T-cell (primary cell): ENCODE results near the gene MAGI3. TPM values are rescaled to one million over a fixed set of nuclear protein-coding genes. Genes with fewer than 3 reads are reported as not detected.

Source experiments
- ATAC-seq, 4 experiments: fragments of 200-7000 bp in 3 of 4; fragments of 150-1000 bp in 1 of 4; cut with Tn5 transposase; replicated peaks in 1 of 4; 1 replicate in 3 of 4; 2 replicates in 1 of 4; pipeline ENCODE4 v1.10.0; 2021; ENCODE audit warnings: moderate library complexity in 3 of 4, mild to moderate bottlenecking in 2 of 4, moderate number of reproducible peaks in 1 of 4
- CTCF ChIA-PET, 2 donors: fragments of 300-600 bp; sonication (Branson Sonifier 250); formaldehyde crosslinking; loops; one replicate each; lab custom pipeline; 2022; ENCODE audit warnings: antibody characterized with exemption in 2 of 2; lab: Charles Lee
- POLR2A ChIA-PET, 2 donors: fragments of 300-600 bp; sonication (Branson Sonifier 250); formaldehyde crosslinking; loops; one replicate each; lab custom pipeline; 2022; ENCODE audit warnings: antibody characterized with exemption in 2 of 2; lab: Charles Lee
- DNase-seq, 35 experiments: peaks; one replicate each; pipeline versions ENCODE4 v3.0.0 to v3.0.0-alpha.2; 2013 to 2023
- H3K27ac ChIP-seq: one replicate; pipeline ENCODE4 v1.5.1; 2013; ENCODE audit warnings: low read length
- H3K27me3 ChIP-seq, 2 experiments: replicated peaks in 1 of 2; 1 replicate in 1 of 2; 2 replicates in 1 of 2; pipeline versions ENCODE4 v1.6.1 to v1.7.0; 2013; ENCODE audit warnings: low read length in 1 of 2, mixed read lengths in 1 of 2; ENCODE audit not compliant: control insufficient read depth in 2 of 2, insufficient read depth in 2 of 2; ENCODE audit errors: extremely low read depth in 1 of 2
- H3K36me3 ChIP-seq, 2 donors: 1 replicate in 1 of 2; 2 replicates in 1 of 2; pipeline versions ENCODE4 v1.6.1 to v1.7.0; 2013; ENCODE audit warnings: low read length in 1 of 2; ENCODE audit not compliant: control insufficient read depth in 2 of 2, insufficient read depth in 1 of 2; ENCODE audit errors: extremely low read depth in 1 of 2
- H3K4me1 ChIP-seq, 2 experiments: 1 replicate in 1 of 2; 2 replicates in 1 of 2; pipeline versions ENCODE4 v1.6.1 to v1.7.0; 2013; ENCODE audit warnings: low read length in 2 of 2, mixed read lengths in 1 of 2; ENCODE audit not compliant: insufficient read depth in 2 of 2, control insufficient read depth in 1 of 2; ENCODE audit errors: extremely low read depth in 1 of 2
- H3K4me3 ChIP-seq, 2 donors: 1 replicate in 1 of 2; 2 replicates in 1 of 2; pipeline versions ENCODE4 v1.5.1 to v1.7.0; 2013; ENCODE audit warnings: mild to moderate bottlenecking in 2 of 2, low read length in 1 of 2, moderate library complexity in 1 of 2; ENCODE audit not compliant: control insufficient read depth in 1 of 2; ENCODE audit errors: extremely low read depth in 1 of 2
- H3K9me3 ChIP-seq: 2 replicates; pipeline ENCODE4 v1.7.0; 2013
- H3K27ac Mint-ChIP-seq, 2 donors: one replicate each; pipeline ENCODE4 v1.8.0; 2020 to 2021; ENCODE audit warnings: mild to moderate bottlenecking in 2 of 2, mixed read lengths in 2 of 2
- H3K27me3 Mint-ChIP-seq, 2 donors: one replicate each; pipeline ENCODE4 v1.8.0; 2021 to 2022; ENCODE audit warnings: mixed read lengths in 2 of 2
- H3K36me3 Mint-ChIP-seq: one replicate; pipeline ENCODE4 v1.8.0; 2021; ENCODE audit warnings: mixed read lengths
- H3K4me1 Mint-ChIP-seq, 3 donors: one replicate each; pipeline ENCODE4 v1.8.0; 2020 to 2022; ENCODE audit warnings: mixed read lengths in 3 of 3, mild to moderate bottlenecking in 1 of 3
- H3K4me3 Mint-ChIP-seq, 3 donors: one replicate each; pipeline ENCODE4 v1.8.0; 2020 to 2022; ENCODE audit warnings: mild to moderate bottlenecking in 3 of 3, mixed read lengths in 3 of 3, moderate library complexity in 3 of 3
- H3K9me3 Mint-ChIP-seq, 3 donors: one replicate each; pipeline ENCODE4 v1.8.0; 2020 to 2022; ENCODE audit warnings: mixed read lengths in 3 of 3
- WGBS: methylation state at CpG from one replicate; pipeline ENCODE4 v1.1.5; 2013; ENCODE audit warnings: missing lambda C conversion rate; ENCODE audit not compliant: insufficient coverage; 5-methylcytosine and 5-hydroxymethylcytosine counted together
- total RNA-seq, 35 experiments: library from RNA in 6 of 35; stranded (reverse) in 6 of 35; fragments of 120-200 nt in 1 of 35; gene quantifications; one replicate each; pipeline versions ENCODE4 v1.2.1 to v1.2.4 and lab custom pipeline; 2013 to 2026

Gene MAGI3
- total RNA-seq, 5 donors from 2014 or later (not counting 1 experiment from before 2014, with no cell fraction given) = 4.5 to 8.1 (median 5.6) TPM

DNA sequence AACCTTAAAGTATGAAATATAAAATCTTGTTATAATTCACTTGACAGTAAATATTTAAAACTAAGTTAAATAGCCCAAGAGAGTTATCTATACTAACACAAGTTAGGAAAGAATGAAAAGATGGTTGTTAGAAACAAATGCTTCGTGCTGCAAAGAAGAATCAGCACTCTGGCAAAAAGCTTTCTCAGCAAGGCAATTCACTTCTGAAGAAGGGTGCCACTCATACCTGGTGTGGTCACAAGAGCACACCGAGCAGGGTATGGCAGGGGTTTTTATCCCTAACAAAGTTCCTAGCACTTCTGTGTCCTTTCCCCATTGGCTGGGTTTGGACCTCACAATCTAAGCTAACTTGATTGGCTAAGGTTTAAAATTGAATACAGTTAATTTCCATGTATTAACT lies 121.0 kb downstream of the MAGI3 start:
- Histone ChIP-seq H3K27me3 (no peaks in the 10 kb centered on the region), H3K9me3 (peaks cover 2% of the 10 kb centered on the region), H3K4me3 (no peak overlapping the region), H3K27ac (no peak overlapping the region), H3K36me3 (no peaks in the 10 kb centered on the region), H3K4me1 (no peaks in the 10 kb centered on the region)
- Mint-ChIP-seq H3K27ac (no peak overlapping the region), H3K4me3 (no peak overlapping the region), H3K4me1 (no peaks in the 10 kb centered on the region), H3K36me3 (peaks cover 6% of the 10 kb centered on the region), H3K27me3 (no peaks in the 10 kb centered on the region), H3K9me3 (peaks cover 6 to 32% (median 19%) of the 10 kb centered on the region in 3 donors)
- 83% methylated on average over 1 of the region's 2 CpGs for WGBS
- ChIA-PET POLR2A (no interaction called here), CTCF (no interaction called here)
- no peak for DNase-seq
- no peak for ATAC-seq

DNA sequence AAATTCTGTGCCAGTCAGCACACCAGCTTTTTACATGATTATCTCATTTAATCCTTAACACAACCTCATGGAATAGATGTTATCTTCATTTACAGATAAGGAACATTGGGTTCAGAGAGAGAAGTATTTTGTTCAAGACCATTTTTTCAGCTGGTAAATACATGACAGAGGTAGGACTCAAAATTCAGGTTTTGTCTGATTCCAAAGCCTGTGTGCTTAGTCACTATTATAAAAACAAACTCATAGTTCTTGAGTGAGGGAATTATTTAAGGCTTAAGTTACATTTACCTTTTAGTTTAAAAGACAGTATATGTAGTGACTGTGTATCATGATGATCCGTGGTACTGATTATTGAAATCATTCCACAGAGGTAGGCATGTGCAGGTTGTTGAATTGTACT lies 125.2 kb downstream of the MAGI3 start:
- Histone ChIP-seq H3K36me3 (no peaks in the 10 kb centered on the region), H3K4me3 (no peak overlapping the region), H3K27ac (no peak overlapping the region), H3K9me3 (peaks cover 2% of the 10 kb centered on the region), H3K4me1 (no peaks in the 10 kb centered on the region), H3K27me3 (no peaks in the 10 kb centered on the region)
- ChIA-PET POLR2A (interaction anchor here in 1 of 2 donors (0.6 kb wide), 1 partner anchor 18 kb away, joined by 3 read pairs; no protein-coding TSS in a partner anchor), CTCF (no interaction called here)
- Mint-ChIP-seq H3K4me3 (no peak overlapping the region), H3K4me1 (peaks cover 7 to 9% (median 8%) of the 10 kb centered on the region in 3 donors), H3K27ac (no peak overlapping the region), H3K36me3 (peaks cover 3% of the 10 kb centered on the region), H3K9me3 (peaks cover 4 to 16% (median 10%) of the 10 kb centered on the region in 3 donors), H3K27me3 (no peaks in the 10 kb centered on the region)
- no peak for ATAC-seq
- 89% methylated on average over 1 of the region's 1 CpG for WGBS
- no peak for DNase-seq

DNA sequence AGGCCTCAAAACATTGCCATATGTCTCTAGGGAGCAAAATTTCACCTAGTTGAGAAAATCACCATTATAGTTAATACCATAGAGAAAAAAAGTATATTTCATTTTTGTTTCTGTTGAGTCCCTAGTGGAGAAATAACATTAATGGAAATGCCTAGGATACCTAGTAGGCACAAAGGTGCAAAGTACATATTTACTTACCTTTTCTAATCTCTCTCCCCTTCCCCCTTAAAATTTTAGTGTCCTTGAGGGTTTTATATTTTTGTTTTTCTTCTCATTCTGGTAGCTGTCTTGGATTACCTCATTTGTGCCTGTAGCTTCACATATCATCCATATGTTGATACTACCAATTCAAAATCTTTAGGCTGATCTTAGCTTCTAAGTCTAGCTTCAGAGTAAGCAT lies 127.0 kb downstream of the MAGI3 start:
- H3K36me3 ChIP-seq = no peaks in the 10 kb centered on the region
- Mint-ChIP-seq H3K27ac (no peak overlapping the region), H3K4me1 (peaks cover 7 to 9% (median 8%) of the 10 kb centered on the region in 3 donors), H3K4me3 (no peak overlapping the region), H3K36me3 (no peaks in the 10 kb centered on the region), H3K9me3 (peaks cover 0 to 7% (median 4%) of the 10 kb centered on the region in 3 donors), H3K27me3 (no peaks in the 10 kb centered on the region)
- H3K9me3 ChIP-seq = no peaks in the 10 kb centered on the region
- H3K4me1 ChIP-seq = no peaks in the 10 kb centered on the region
- ATAC-seq = no peak
- DNase-seq = no peak
- ChIA-PET POLR2A (interaction anchor here in 1 of 2 donors (0.6 kb wide), 1 partner anchor 38 kb away, joined by 3 read pairs; no protein-coding TSS in a partner anchor), CTCF (no interaction called here)
- no peaks in the 10 kb centered on the region for H3K27me3 ChIP-seq
- no peak overlapping the region for H3K4me3 ChIP-seq
- H3K27ac ChIP-seq = no peak overlapping the region

DNA sequence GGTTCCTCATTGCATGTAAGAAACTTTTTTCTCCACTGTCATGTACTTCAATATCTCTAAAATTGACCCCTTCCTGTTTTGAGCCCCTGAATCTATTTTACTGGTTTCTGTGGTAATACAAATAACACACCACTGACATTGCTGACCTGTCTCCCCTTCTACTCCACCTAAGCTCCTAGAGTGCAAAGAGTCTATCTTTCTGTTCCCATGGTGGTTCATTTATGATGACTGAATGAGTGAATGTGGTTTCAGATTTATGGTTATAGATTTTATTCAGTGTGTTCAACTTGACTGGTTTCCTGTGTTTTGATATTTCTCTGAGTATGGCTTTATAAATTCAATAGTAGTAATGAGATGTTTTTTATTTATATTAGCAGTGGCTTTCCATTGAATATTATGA lies 127.7 kb downstream of the MAGI3 start:
- DNase-seq (no peak), ATAC-seq (no peak)
- CTCF ChIA-PET = no interaction called here
- H3K36me3 ChIP-seq = no peaks in the 10 kb centered on the region
- Mint-ChIP-seq H3K9me3 (peaks cover under 1 to 12% (median 4%) of the 10 kb centered on the region in 3 donors), H3K27ac (no peak overlapping the region), H3K27me3 (no peaks in the 10 kb centered on the region), H3K36me3 (peaks cover under 1% of the 10 kb centered on the region), H3K4me3 (no peak overlapping the region), H3K4me1 (peaks cover 7 to 9% (median 8%) of the 10 kb centered on the region in 3 donors)
- H3K4me1 ChIP-seq = no peaks in the 10 kb centered on the region
- no peak overlapping the region for H3K27ac ChIP-seq
- no peaks in the 10 kb centered on the region for H3K9me3 ChIP-seq
- POLR2A ChIA-PET = interaction anchor here in 1 of 2 donors (0.6 kb wide), 1 partner anchor 38 kb away, joined by 3 read pairs; no protein-coding TSS in a partner anchor
- H3K27me3 ChIP-seq = no peaks in the 10 kb centered on the region
- H3K4me3 ChIP-seq = no peak overlapping the region

GRCh38 chr1:113519556-113519955 lies 129.2 kb downstream of the MAGI3 start:
- H3K9me3 Mint-ChIP-seq = peaks cover 4 to 19% (median 8%) of the 10 kb centered on the region in 3 donors
- Histone ChIP-seq H3K36me3 (no peaks in the 10 kb centered on the region), H3K4me3 (no peak overlapping the region), H3K27me3 (peaks cover 0 to 6% of the 10 kb centered on the region in 2 experiments), H3K4me1 (no peaks in the 10 kb centered on the region), H3K27ac (no peak overlapping the region), H3K9me3 (no peaks in the 10 kb centered on the region)
- H3K4me1 Mint-ChIP-seq = peaks cover 7 to 9% (median 8%) of the 10 kb centered on the region in 3 donors
- H3K4me3 Mint-ChIP-seq = no peak overlapping the region
- no peaks in the 10 kb centered on the region for H3K27me3 Mint-ChIP-seq
- H3K36me3 Mint-ChIP-seq = peaks cover 7% of the 10 kb centered on the region
- CTCF ChIA-PET = no interaction called here
- no peak for ATAC-seq
- DNase-seq = no peak
- H3K27ac Mint-ChIP-seq = no peak overlapping the region
- POLR2A ChIA-PET = no interaction called here

GRCh38 chr1:113530021-113530420 lies 139.7 kb downstream of the MAGI3 start:
- H3K36me3 Mint-ChIP-seq = no peaks in the 10 kb centered on the region
- CTCF ChIA-PET = no interaction called here
- Histone ChIP-seq H3K27ac (no peak overlapping the region), H3K36me3 (no peaks in the 10 kb centered on the region), H3K9me3 (no peaks in the 10 kb centered on the region), H3K27me3 (no peaks in the 10 kb centered on the region), H3K4me1 (no peaks in the 10 kb centered on the region), H3K4me3 (no peak overlapping the region)
- H3K27ac Mint-ChIP-seq = no peak overlapping the region
- H3K27me3 Mint-ChIP-seq = peaks cover 0 to 4% of the 10 kb centered on the region in 2 donors
- DNase-seq (no peak), ATAC-seq (no peak)
- no CpG with 5 or more reads among the region's 4 CpGs for WGBS
- POLR2A ChIA-PET = no interaction called here
- H3K9me3 Mint-ChIP-seq = peaks cover 4 to 15% (median 6%) of the 10 kb centered on the region in 3 donors
- H3K4me1 Mint-ChIP-seq = no peaks in the 10 kb centered on the region
- H3K4me3 Mint-ChIP-seq = no peak overlapping the region

DNA sequence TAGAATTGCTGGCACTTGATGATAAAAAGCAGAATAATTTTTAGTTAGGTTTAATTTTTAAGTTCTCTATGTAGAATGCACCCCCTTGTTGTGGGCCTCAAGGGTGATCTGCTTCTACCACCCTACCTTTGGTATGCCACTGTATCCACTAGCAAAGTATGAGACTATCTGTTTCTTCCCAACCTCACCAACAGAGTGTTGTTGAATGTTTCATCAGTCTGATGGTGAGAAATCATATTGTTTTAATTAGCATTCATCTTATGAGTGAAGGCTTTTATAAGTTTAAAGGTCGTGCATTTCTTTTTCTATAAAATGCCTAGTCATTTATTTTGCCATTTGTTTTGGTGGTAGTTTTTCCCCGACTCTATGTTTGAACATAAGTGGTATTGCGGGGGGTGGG lies 141.0 kb downstream of the MAGI3 start:
- POLR2A ChIA-PET = no interaction called here

More for the DNA sequence above, 141.0 kb downstream of the MAGI3 start:
- H3K27ac ChIP-seq = no peak overlapping the region
- ATAC-seq (no peak), DNase-seq (no peak)
- H3K4me1 ChIP-seq = no peaks in the 10 kb centered on the region
- Mint-ChIP-seq H3K27me3 (peaks cover 0 to 4% of the 10 kb centered on the region in 2 donors), H3K4me1 (no peaks in the 10 kb centered on the region), H3K36me3 (no peaks in the 10 kb centered on the region), H3K27ac (no peak overlapping the region), H3K4me3 (no peak overlapping the region), H3K9me3 (peaks cover 2 to 12% (median 3%) of the 10 kb centered on the region in 3 donors)
- no CpG with 5 or more reads among the region's 3 CpGs for WGBS
- no peaks in the 10 kb centered on the region for H3K36me3 ChIP-seq
- H3K4me3 ChIP-seq = no peak overlapping the region
- CTCF ChIA-PET = no interaction called here
- no peaks in the 10 kb centered on the region for H3K27me3 ChIP-seq
- no peaks in the 10 kb centered on the region for H3K9me3 ChIP-seq
